Ishikawa (cell line): ENCODE results near the gene KIF17.

Experiments used
- CEBPB ChIP-seq: IDR thresholded peaks from 2 replicates; pipeline ENCODE4 v1.6.1; 2012
- CREB1 ChIP-seq: IDR thresholded peaks from 2 replicates; pipeline ENCODE4 v1.6.1; 2012; ENCODE audit warnings: low read depth
- EGR1 ChIP-seq: IDR thresholded peaks from 2 replicates; pipeline ENCODE4 v1.6.1; 2012
- EP300 ChIP-seq: IDR thresholded peaks from 2 replicates; pipeline ENCODE4 v1.6.1; 2012; ENCODE audit warnings: borderline replicate concordance
- FOXM1 ChIP-seq: IDR thresholded peaks from 2 replicates; pipeline ENCODE4 v1.6.1; 2012; ENCODE audit warnings: low read depth, borderline replicate concordance
- NFIC ChIP-seq: IDR thresholded peaks from 2 replicates; pipeline ENCODE4 v1.6.1; 2012
- RAD21 ChIP-seq: IDR thresholded peaks from 2 replicates; pipeline ENCODE4 v1.6.1; 2012; ENCODE audit warnings: low read depth
- TAF1 ChIP-seq: IDR thresholded peaks from 2 replicates; pipeline ENCODE4 v1.6.1; 2012; ENCODE audit warnings: low read depth, mild to moderate bottlenecking
- TCF12 ChIP-seq: IDR thresholded peaks from 2 replicates; pipeline ENCODE4 v1.6.1; 2012; ENCODE audit warnings: low read depth
- TEAD4 ChIP-seq: IDR thresholded peaks from 2 replicates; pipeline ENCODE4 v1.6.1; 2012
- YY1 ChIP-seq: IDR thresholded peaks from 2 replicates; pipeline ENCODE4 v1.6.1; 2012; ENCODE audit warnings: low read depth
- ZBTB7A ChIP-seq: IDR thresholded peaks from 2 replicates; pipeline ENCODE4 v1.6.1; 2012; ENCODE audit warnings: low read depth
- TF ChIP-seq, protein P1 (sequence below): IDR thresholded peaks from 2 replicates; pipeline ENCODE4 v1.6.1; 2012
- TF ChIP-seq, protein P2 (sequence below): IDR thresholded peaks from 2 replicates; pipeline ENCODE4 v1.6.1; 2012
- TF ChIP-seq, protein P3 (sequence below): IDR thresholded peaks from 2 replicates; pipeline ENCODE4 v1.6.1; 2012; ENCODE audit warnings: low read depth, mild to moderate bottlenecking

KIF17 gene

DNA sequence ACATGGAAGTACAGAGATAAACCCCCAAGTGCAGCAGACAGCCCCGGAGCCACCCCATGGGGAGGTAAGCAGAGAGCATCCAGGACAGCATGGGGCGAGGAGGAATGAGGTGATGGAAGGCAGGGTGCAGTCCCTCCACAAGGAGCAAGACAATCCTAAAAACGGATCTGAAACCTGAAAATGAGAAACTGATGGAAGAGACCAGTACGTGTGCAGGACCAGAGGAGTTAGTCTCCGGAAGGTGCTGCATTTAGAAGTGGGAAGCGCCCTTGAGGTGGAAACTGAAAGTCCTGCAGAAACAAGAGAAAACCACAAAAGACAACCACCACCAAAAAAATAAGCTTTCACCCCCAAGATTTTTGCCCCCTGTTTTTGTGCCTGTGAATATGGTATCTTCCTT lies 39.2 kb downstream of the KIF17 start:
- TF ChIP-seq YY1 (no peak), FOXM1 (no peak), ZBTB7A (no peak), TCF12 (no peak), RAD21 (no peak), NFIC (no peak), EGR1 (no peak)
- TF ChIP-seq, protein P1, sequence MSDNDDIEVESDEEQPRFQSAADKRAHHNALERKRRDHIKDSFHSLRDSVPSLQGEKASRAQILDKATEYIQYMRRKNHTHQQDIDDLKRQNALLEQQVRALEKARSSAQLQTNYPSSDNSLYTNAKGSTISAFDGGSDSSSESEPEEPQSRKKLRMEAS, result no peak
- TF ChIP-seq, protein P2, sequence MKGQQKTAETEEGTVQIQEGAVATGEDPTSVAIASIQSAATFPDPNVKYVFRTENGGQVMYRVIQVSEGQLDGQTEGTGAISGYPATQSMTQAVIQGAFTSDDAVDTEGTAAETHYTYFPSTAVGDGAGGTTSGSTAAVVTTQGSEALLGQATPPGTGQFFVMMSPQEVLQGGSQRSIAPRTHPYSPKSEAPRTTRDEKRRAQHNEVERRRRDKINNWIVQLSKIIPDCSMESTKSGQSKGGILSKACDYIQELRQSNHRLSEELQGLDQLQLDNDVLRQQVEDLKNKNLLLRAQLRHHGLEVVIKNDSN, result no peak

DNA sequence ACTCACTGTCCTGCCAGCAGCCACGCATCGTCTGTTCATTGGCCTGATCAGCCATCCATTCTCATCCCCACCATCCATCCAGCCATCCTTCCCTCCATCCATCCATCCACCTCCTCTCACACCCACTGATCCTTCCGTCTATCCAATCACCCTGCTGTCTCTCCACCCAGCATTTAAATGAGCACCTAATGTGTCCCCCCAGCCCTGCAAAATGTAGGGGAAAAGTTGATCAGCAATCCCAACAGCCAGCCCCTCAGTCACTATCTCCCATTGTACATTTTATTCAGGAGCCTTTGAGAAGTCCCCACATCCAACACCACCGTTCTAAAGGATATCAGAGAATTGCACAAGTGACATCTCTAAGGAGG lies 45.6 kb downstream of the KIF17 start:
- TF ChIP-seq EP300 (no peak), CREB1 (no peak), RAD21 (no peak), TEAD4 (no peak)

DNA sequence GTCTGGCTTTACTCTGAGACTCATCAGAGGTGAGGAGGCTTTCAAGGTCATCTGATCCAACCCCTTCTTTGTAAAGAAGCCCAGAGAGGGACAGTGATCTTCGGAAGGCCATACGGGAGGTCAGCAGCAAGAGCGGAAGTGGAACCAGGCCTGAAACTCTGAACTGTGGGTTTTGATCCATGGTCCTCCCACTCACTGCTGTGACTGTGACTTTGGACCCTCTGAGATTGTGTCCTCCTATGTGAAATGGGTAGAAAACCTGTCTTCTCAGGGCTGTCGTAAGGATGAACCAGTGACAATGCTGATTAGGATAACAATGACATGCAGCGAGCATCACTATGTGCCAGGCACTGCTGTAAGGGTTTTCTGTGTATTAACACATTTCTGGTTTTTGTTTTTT lies 46.9 kb downstream of the KIF17 start:
- TF ChIP-seq, protein P2, result no peak
- no peak for TF ChIP-seq CREB1
- no peak for TF ChIP-seq FOXM1
- no peak for TF ChIP-seq YY1
- TF ChIP-seq NFIC, result no peak
- no peak for TF ChIP-seq ZBTB7A
- no peak for TF ChIP-seq CEBPB
- TF ChIP-seq, protein P3, sequence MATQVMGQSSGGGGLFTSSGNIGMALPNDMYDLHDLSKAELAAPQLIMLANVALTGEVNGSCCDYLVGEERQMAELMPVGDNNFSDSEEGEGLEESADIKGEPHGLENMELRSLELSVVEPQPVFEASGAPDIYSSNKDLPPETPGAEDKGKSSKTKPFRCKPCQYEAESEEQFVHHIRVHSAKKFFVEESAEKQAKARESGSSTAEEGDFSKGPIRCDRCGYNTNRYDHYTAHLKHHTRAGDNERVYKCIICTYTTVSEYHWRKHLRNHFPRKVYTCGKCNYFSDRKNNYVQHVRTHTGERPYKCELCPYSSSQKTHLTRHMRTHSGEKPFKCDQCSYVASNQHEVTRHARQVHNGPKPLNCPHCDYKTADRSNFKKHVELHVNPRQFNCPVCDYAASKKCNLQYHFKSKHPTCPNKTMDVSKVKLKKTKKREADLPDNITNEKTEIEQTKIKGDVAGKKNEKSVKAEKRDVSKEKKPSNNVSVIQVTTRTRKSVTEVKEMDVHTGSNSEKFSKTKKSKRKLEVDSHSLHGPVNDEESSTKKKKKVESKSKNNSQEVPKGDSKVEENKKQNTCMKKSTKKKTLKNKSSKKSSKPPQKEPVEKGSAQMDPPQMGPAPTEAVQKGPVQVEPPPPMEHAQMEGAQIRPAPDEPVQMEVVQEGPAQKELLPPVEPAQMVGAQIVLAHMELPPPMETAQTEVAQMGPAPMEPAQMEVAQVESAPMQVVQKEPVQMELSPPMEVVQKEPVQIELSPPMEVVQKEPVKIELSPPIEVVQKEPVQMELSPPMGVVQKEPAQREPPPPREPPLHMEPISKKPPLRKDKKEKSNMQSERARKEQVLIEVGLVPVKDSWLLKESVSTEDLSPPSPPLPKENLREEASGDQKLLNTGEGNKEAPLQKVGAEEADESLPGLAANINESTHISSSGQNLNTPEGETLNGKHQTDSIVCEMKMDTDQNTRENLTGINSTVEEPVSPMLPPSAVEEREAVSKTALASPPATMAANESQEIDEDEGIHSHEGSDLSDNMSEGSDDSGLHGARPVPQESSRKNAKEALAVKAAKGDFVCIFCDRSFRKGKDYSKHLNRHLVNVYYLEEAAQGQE, result no peak
- no peak for TF ChIP-seq TCF12

DNA sequence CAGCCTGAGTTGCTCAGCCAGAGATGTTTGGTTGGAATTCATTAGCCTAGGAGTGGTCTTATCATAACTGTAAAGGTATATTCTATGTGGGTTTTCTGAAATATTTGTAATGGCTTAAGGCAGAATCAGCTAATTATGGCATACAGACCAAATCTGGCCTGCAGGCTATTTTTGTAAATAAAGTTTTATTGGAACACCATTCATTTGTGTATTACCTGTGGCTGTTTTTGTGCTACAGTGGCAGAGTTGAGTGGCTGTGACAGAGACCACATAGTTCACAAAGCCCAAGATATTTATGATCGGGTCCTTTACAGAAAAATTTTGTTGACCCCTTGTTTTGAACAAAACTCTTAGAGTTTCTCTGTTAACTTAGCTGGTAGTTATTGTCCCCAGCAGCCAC lies 49.2 kb downstream of the KIF17 start:
- TF ChIP-seq YY1, result no peak
- TF ChIP-seq, protein P2, result no peak
- TF ChIP-seq CREB1, result no peak
- TF ChIP-seq EP300, result no peak
- TF ChIP-seq, protein P3, result no peak
- TF ChIP-seq EGR1, result no peak
- TF ChIP-seq FOXM1, result no peak
- TF ChIP-seq NFIC, result no peak
- no peak for TF ChIP-seq TCF12
- no peak for TF ChIP-seq CEBPB
- no peak for TF ChIP-seq TEAD4
- TF ChIP-seq ZBTB7A, result no peak
- TF ChIP-seq TAF1, result no peak
- TF ChIP-seq, protein P1, result no peak
- no peak for TF ChIP-seq RAD21

DNA sequence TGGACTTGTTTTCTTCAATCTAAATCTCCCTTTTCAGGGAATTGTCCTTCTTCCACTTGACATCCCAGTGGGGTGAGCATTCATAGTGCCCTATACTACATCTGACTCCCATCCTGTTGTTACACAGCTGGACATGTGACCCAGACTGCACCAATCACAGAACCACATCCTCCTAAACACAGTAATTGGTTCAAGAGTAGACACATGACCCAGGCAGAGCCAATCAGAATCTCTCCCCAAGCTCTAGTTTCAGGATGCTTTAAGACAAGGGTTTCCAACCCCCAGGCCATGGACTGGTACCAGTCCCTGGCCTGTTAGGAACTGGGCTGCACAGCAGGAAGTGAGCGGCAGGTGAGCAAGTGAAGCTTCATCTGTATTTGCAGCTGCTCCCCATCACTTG lies 51.0 kb downstream of the KIF17 start:
- no peak for TF ChIP-seq EP300
- TF ChIP-seq, protein P2, result peak; percentile 91
- TF ChIP-seq EGR1, result no peak

DNA sequence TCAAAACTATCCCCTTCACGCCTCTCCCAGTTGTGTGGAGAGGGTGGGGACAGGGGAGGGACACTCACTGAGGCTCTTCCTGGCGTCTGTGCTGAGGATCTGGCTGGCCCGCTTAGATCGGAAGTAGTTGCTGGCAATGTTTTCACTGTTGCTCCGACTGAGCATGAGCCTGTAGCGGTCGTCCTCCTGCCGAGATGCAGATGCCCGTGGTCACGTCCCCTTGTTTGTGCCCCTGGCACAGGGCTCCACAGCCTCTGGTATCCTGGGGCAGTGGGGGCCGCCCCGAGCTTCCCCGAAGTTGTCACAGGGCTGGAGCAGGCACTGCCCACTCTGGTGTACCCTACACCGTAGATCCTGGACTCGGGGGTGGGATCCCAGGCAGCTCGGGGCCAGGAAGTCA lies 51.7 kb downstream of the KIF17 start:
- no peak for TF ChIP-seq TAF1
- no peak for TF ChIP-seq EP300
- TF ChIP-seq, protein P3, result no peak
- no peak for TF ChIP-seq CEBPB
- TF ChIP-seq CREB1, result no peak
- TF ChIP-seq NFIC, result no peak
- TF ChIP-seq, protein P2, result no peak
- no peak for TF ChIP-seq YY1
- no peak for TF ChIP-seq FOXM1
- TF ChIP-seq TEAD4, result no peak
- TF ChIP-seq, protein P1, result no peak
- no peak for TF ChIP-seq EGR1
- TF ChIP-seq ZBTB7A, result no peak
- no peak for TF ChIP-seq TCF12
- TF ChIP-seq RAD21, result no peak
